Activated gamma-delta T cell treated with Interleukin-2 at 50 U/mL for 16 hours (primary cell): ENCODE results near the gene AGPAT3.
"Not testable (repeated sequence)": the region's sequence is repeated elsewhere in the genome, so short reads cannot be mapped to it uniquely, and the experiment has no call there.

Experiments used
- DNase-seq: peaks from one replicate; pipeline ENCODE4 v3.0.0-alpha.2; 2020

Gene AGPAT3

GRCh38 chr21:43884861-43885417, 19.9 kb downstream of the AGPAT3 start:
- DNase-seq, result no peak

DNA sequence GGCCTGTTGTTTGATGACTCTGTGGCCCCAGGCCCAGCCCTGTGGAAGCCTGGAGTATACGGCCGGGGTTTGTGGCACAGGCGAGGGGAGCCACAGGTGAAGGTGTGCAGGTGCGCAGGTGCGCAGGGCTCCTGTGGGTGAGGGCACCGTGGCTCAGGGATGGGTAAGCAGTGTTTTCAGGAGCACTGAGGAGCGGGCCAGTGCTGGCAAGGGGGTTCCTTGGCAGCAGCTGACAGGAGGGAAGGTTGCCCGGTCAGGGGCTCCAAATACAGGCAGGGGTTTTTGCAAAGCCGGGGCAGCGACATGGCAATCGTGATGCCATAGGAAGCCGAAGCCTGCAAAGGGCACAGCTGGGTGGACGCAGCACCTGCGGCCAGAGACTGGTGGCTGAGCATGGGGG, 20.7 kb downstream of the AGPAT3 start:
- DNase-seq, result no peak

DNA sequence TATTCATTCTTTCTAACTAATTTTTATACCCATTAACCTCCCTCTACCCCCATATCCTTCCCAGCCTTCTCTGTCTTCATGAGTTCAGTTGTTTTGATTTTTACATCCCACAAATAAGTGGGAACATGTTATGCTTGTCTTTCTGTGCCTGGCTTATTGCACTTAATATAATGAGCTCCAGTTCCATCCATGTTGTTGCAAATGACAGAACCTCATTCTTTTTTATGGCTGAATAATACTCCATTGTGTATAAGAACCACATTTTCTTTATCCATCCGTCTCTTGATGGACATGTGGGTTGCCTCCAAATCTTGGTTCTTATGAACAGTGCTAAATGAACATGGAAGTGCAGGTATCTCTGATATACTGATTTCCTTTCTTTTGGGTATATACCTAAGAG, 21.5 kb downstream of the AGPAT3 start:
- DNase-seq, result no peak

DNA sequence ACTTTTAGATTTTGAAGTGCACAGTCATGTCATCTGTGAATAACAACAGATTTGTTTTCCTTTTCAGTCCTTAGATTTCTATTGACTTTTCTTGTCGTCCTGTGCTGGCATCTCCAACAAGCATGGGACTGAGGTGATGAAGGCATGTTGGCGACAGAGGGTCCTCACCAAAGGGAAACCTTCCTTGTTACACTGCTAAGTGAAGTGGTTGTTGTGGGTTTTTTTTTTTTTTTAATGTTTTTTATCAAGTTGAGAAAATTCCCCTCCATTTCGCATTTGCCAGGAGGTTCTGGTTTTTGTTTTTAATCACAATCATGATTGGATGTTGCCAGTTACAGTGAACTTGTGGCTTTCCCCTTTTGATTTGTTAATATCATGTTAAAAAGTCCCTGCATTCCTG, 24.0 kb downstream of the AGPAT3 start:
- DNase-seq, result no peak

- no peak for DNase-seq
These were observed 25.0 kb downstream of the AGPAT3 start for GRCh38 chr21:43890042-43890441.

DNA sequence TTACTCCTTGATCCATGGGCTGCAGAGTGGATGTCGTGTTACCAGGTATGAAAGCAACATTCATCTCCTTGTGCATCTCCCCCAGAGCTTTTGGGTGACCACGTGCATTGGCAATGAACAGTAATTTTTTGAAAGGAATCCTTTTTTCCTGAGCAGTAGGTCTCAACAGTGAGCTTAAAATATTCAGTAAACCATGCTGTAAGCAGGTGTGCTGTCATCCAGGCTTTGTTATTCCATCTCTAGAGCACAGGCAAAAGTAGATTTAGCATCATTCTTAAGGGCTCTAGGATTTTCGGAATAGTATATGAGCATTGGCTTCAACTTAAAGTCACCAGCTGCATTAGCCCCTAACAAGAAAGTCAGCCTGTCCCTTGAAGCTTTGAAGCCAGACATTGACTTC, 27.3 kb downstream of the AGPAT3 start:
- no peak for DNase-seq

GRCh38 chr21:43892984-43893535, 28.0 kb downstream of the AGPAT3 start:
- no peak for DNase-seq

DNA sequence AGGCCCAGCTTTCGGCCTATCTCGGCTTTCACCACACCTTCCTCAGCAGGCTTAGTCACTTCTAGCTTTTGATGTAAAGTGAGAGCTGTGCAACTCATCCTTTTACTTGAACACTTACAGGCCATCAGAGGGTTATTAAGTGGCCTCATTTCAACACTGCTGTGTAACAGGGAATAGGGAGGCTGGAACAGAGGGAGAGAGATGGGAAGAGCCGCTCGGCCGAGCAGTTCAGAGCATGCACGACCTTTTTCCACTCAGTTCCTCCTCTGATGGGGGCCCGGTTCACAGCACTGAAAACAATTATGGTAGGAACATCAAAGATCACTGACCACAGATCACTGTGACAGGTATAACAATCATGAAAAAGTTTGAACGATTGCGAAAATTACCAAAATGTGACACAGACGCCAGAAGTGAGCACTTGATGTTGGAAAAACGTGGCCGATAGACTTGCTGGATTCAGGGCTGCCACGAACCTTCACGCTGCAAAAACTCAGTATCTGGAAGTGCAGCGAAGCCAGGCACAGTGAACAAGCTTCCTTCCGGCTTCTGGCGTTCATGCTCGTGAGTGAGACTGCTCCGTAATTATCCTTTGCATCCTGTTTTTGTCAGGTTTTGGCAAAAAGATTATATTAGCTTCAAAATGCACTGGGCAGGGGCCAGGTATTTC, 28.6 kb downstream of the AGPAT3 start:
- DNase-seq, result no peak

DNA sequence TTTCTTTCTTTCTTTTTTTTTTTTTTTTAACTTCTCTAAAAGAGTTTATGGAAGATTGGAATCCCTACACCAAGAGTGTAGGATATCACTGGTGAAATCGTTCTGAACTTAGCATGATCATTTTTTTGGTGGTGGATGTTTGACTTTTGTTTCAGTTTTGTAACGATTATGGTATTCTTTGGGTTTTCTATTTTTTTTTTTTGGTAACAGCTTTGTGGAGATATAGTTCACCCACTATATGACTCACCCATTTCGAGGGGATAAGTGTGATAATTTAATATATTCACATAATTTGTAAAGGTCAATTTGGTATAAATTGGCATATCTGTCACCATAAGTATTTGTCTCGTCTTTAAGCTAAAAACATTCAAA, 29.2 kb downstream of the AGPAT3 start:
- DNase-seq, result no peak

DNA sequence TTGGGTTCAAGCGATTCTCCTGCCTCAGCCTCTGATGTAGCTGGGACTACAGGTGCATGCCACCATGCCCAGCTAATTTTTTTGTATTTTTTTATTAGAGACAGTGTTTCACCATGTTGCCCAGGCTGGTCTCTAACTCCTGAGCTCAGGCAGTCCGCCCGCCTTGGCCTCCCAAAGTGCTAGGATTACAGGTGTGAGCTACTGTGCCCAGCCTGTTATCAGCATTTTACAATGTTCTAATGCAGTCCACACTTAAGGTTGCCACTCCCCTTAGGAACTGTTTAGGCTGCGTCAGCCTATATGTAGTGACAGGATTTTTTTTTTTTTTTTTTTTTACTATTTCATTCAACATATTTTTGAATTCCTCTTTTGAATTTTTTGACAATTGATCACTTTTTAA, 30.2 kb downstream of the AGPAT3 start:
- no peak for DNase-seq

DNA sequence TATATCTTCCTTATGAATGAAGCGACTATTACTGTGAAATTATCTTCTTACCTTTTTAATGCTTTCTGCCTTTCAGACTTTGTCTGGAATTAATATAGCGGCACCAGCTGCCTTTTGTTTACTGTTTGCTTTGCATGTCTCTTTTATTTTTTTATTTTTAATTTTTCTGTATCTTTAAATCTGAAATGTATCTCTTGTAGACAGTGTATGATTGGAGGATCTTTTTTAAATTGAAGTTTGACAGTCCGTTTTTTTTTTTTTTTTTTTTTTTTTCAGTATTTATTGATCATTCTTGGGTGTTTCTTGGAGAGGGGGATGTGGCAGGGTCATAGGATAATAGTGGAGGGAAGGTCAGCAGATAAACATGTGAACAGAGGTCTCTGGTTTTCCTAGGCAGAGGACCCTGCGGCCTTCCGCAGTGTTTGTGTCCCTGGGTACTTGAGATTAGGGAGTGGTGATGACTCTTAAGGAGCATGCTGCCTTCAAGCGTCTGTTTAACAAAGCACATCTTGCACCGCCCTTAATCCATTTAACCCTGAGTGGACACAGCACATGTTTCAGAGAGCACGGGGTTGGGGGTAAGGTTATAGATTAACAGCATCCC, 31.8 kb downstream of the AGPAT3 start:
- DNase-seq, result not testable (repeated sequence)

- no peak for DNase-seq
These were observed 34.5 kb downstream of the AGPAT3 start for GRCh38 chr21:43899307-43900077.

DNA sequence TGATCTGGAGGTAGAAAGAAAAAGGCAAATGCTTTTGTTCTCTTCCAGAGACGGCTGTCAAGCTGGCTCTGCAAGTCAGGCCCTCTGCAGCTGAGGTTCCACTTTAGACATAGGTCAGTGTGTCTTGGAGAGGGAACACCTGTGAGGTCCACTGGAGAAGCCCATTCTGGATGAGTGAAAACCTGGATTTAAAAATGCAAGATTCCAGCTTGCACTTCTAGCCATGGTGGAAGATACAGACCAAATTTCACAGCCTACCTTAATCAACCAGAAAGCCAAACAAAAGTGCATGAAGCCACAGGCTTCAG, 35.0 kb downstream of the AGPAT3 start:
- DNase-seq, result no peak

DNA sequence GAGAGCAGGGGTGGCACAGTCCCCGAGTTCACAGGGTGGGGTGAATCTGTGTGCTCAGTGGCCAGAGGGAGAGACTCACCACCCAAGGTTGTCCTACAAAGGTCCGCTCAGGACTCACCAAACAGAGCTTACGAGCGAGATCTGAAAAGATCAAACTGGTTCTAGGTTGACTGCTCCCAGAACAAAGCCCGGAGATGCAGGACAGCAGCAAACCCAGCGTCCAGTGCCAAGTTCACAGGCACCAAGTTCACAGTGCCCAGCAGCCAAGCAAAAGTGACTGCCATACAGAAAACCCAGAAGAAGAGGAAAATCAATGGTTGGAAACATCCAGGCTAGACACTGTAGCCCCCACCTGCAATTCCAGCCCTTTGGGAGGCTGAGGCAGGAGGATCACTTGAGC, 35.7 kb downstream of the AGPAT3 start:
- DNase-seq, result no peak

DNA sequence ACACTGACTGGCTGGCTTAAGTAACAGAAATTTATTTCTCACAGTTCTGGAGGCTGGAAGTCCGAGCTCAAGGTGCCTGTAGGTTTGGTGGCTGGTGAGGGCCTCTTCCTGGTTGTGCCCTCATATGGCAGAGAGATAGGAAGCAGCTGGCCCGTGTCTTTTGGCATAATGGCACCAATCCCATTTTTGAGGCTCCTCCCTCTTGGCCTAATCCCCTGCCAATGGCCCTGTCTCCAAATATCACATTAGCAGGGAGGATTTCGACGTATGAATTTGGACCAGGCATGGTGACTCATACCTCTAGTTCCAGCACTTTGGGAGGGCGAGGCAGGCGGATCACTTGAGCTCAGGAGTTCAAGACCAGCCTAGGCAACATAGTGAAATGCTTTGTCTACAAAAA, 37.4 kb downstream of the AGPAT3 start:
- no peak for DNase-seq

GRCh38 chr21:43903451-43904091, 38.5 kb downstream of the AGPAT3 start:
- no peak for DNase-seq

DNA sequence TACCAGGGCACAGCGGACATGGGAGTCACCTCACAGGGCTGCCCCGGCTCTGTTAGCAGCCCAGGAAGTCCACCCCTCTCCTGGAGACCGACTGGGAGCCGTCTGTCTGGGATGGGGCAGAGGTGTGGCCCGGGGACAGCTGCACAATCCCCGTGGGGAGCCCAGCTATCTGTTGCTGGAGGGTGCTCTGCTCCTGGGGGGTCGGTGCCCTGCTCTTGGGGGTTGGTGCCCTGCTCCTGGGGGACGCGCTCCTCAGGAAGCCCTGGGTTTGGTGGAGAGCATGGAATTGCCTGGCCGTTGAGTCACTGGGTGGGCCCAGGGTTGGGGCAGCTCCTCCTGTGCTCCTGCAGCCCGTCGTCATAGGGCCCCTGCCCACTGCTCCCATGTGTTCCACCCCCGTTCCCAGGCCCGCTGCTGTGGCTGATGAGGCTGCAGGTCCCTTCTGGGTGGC, 39.3 kb downstream of the AGPAT3 start:
- no peak for DNase-seq

DNA sequence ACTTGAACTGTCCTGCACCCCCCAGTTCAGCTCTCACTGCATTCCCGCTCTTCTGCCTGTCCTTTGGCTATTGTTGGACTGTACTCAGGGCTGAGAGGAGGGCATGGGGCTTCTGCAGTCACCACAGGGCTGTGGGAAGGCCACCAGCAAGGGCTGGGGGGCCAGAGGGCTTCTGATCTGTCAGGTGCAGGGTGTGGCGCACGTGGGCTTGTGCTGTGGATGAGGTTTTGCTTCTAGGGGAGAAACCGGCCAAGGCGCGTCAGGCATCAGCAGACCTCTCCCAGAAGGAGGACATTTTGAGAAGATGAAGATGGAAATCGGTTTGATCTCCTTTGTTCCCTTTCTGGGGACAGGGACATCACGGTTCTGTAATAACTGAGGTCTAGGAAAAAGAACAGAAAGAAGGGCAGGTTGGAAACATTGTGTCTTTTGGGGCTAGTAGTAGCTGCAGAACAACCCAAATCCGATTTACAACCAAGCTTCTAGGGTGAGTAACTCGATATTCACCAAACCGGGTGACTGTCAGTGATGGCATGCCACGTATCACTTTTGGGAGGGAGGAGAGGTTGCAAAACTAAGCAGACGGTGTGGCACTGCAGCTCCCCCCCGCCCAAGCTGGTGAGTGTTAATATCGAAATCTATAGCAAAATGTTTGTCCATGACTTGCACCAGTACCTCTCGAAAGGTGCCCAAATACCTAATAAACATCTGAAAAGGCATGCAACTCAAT, 40.9 kb downstream of the AGPAT3 start:
- DNase-seq, result no peak

DNA sequence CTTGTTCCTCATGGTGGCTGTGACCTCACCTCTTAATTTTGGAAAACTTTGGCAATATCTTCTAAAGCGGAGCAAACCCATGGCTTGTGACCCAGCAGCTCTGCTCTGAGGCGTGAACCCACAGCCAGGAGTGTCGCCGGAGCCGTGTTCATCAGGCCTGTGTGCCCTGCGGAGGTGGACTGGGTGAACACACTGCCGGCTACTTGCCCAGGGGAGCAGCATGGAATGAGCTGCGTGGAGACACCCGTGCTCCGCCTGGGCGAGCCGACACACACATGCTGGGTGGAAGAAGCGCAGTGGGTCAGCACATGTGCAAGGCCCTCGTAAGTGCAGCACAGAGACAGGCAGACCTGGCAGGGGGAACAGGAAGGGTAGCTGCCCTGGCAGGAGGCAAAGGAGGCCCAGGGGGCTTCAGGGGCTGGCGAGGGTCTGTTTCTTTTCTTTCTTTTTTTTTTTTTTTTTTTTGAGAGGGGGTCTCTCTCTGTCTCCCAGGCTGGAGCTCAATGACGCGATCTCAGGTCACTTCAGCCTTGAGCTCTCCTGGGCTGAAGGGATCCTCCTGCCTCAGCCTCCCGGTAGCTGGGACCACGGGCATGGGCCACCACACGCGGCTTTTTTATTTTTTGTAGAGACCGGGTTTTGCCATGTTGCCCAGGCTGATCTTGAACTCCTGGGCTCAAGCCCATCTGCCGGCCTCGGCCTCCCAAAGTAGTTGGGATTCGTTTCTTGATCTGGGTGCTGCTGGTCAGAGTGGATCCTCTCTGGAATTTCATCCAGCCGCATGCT, 41.8 kb downstream of the AGPAT3 start:
- no peak for DNase-seq

GRCh38 chr21:43907751-43908150, 42.7 kb downstream of the AGPAT3 start:
- DNase-seq, result no peak

GRCh38 chr21:43908167-43908566, 43.1 kb downstream of the AGPAT3 start:
- DNase-seq, result no peak
